Stimulated activated CD4-positive, alpha-beta T cell treated with anti-CD3 and anti-CD28 coated beads, Interleukin-1b, Interleukin-23, amount 100 ng/mL, for 4 hours (primary cell): ENCODE measurements around the gene HRG.
"Not testable (repeated sequence)": the region's sequence is repeated elsewhere in the genome, so short reads cannot be mapped to it uniquely, and the experiment has no call there.

ENCODE experiments used
- DNase-seq, 2 donors: peaks; one replicate each; pipeline ENCODE4 v3.0.0-alpha.2; 2020; ENCODE audit warnings: low read depth in 2 of 2

The HRG gene

GRCh38 chr3:186679151-186679550 lies 13.3 kb downstream of the HRG start:
- no peak for DNase-seq

- DNase-seq, result no peak
These were observed 15.1 kb downstream of the HRG start for GRCh38 chr3:186680869-186681268.

GRCh38 chr3:186682812-186683211 lies 17.0 kb downstream of the HRG start:
- DNase-seq, result no peak

- DNase-seq, result no peak
These were observed 18.2 kb downstream of the HRG start for GRCh38 chr3:186683979-186684378.

- DNase-seq, result not testable (repeated sequence)
These were observed 20.7 kb downstream of the HRG start for GRCh38 chr3:186686475-186686874.

- DNase-seq, result no peak
These were observed 21.4 kb downstream of the HRG start for GRCh38 chr3:186687120-186687651.

- DNase-seq, result not testable (repeated sequence)
These were observed 24.5 kb downstream of the HRG start for GRCh38 chr3:186690304-186690703.

- no peak for DNase-seq
These were observed 25.9 kb downstream of the HRG start for GRCh38 chr3:186691676-186692075.

GRCh38 chr3:186693843-186694242 lies 28.0 kb downstream of the HRG start:
- DNase-seq, result no peak

GRCh38 chr3:186694288-186695032 lies 28.6 kb downstream of the HRG start:
- no peak for DNase-seq

GRCh38 chr3:186696522-186696921 lies 30.7 kb downstream of the HRG start:
- no peak for DNase-seq

GRCh38 chr3:186697510-186697909 lies 31.7 kb downstream of the HRG start:
- no peak for DNase-seq

GRCh38 chr3:186700267-186700666 lies 34.5 kb downstream of the HRG start:
- DNase-seq, result no peak

GRCh38 chr3:186702451-186702850 lies 36.6 kb downstream of the HRG start:
- not testable (repeated sequence) for DNase-seq

GRCh38 chr3:186705882-186706780 lies 40.3 kb downstream of the HRG start:
- no peak for DNase-seq

GRCh38 chr3:186708983-186709679 lies 43.3 kb downstream of the HRG start:
- no peak for DNase-seq

- not testable (repeated sequence) for DNase-seq
These were observed 44.9 kb downstream of the HRG start for GRCh38 chr3:186710694-186711093.

- DNase-seq, result no peak
These were observed 47.7 kb downstream of the HRG start for GRCh38 chr3:186713499-186713898.

GRCh38 chr3:186717039-186717457 lies 51.2 kb downstream of the HRG start, which contains the start of gene KNG1:
KNG1 (plus strand) TSS chr3:186717359; CDS start chr3:186717543, 184 bp downstream.
- no peak for DNase-seq

GRCh38 chr3:186719945-186720739 lies 54.3 kb downstream of the HRG start:
- no peak for DNase-seq

- DNase-seq, result no peak
These were observed 56.6 kb downstream of the HRG start for GRCh38 chr3:186722457-186722856.
